HL-60 (cell line): ENCODE data around the gene LUM.

Source experiments
- TF ChIP-seq, protein P1 (sequence below): IDR thresholded peaks from one replicate; pipeline ENCODE4 v1.5.1; 2011; ENCODE audit warnings: low read length, control low read depth, inconsistent platforms; ENCODE audit not compliant: insufficient read depth
- TF ChIP-seq, protein P2 (sequence below): IDR thresholded peaks from 2 replicates; pipeline ENCODE4 v1.6.1; 2012; ENCODE audit warnings: low read depth; ENCODE audit not compliant: insufficient replicate concordance

DNA sequence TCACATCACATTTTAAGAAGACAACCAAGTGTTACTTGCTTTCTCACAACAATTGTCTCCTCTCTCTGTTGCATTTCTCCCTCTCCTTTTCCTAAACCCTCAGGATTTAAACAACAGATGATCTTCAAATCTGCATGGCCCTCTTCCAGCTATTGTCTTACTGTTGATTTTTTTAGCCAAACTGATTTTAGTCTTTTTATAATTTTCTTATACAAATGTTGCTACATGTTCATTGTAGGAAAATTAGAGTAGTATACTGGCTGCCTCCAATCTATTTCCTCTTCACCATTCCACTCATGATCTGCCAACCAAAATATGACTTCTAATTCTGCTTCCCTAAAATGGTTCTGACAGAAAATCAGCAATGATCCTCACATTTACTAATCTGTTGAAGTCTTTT, 52.1 kb downstream of the LUM start:
- TF ChIP-seq, protein P1, sequence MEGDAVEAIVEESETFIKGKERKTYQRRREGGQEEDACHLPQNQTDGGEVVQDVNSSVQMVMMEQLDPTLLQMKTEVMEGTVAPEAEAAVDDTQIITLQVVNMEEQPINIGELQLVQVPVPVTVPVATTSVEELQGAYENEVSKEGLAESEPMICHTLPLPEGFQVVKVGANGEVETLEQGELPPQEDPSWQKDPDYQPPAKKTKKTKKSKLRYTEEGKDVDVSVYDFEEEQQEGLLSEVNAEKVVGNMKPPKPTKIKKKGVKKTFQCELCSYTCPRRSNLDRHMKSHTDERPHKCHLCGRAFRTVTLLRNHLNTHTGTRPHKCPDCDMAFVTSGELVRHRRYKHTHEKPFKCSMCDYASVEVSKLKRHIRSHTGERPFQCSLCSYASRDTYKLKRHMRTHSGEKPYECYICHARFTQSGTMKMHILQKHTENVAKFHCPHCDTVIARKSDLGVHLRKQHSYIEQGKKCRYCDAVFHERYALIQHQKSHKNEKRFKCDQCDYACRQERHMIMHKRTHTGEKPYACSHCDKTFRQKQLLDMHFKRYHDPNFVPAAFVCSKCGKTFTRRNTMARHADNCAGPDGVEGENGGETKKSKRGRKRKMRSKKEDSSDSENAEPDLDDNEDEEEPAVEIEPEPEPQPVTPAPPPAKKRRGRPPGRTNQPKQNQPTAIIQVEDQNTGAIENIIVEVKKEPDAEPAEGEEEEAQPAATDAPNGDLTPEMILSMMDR, result no peak
- TF ChIP-seq, protein P2, sequence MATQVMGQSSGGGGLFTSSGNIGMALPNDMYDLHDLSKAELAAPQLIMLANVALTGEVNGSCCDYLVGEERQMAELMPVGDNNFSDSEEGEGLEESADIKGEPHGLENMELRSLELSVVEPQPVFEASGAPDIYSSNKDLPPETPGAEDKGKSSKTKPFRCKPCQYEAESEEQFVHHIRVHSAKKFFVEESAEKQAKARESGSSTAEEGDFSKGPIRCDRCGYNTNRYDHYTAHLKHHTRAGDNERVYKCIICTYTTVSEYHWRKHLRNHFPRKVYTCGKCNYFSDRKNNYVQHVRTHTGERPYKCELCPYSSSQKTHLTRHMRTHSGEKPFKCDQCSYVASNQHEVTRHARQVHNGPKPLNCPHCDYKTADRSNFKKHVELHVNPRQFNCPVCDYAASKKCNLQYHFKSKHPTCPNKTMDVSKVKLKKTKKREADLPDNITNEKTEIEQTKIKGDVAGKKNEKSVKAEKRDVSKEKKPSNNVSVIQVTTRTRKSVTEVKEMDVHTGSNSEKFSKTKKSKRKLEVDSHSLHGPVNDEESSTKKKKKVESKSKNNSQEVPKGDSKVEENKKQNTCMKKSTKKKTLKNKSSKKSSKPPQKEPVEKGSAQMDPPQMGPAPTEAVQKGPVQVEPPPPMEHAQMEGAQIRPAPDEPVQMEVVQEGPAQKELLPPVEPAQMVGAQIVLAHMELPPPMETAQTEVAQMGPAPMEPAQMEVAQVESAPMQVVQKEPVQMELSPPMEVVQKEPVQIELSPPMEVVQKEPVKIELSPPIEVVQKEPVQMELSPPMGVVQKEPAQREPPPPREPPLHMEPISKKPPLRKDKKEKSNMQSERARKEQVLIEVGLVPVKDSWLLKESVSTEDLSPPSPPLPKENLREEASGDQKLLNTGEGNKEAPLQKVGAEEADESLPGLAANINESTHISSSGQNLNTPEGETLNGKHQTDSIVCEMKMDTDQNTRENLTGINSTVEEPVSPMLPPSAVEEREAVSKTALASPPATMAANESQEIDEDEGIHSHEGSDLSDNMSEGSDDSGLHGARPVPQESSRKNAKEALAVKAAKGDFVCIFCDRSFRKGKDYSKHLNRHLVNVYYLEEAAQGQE, result no peak
